Lung (tissue), 12 donors: ENCODE data around the gene CCND2. TPM values are rescaled to one million over a fixed set of nuclear protein-coding genes. Genes with fewer than 3 reads are reported as not detected.

Experiments used
- ATAC-seq: fragments of 200-7000 bp; cut with Tn5 transposase; one replicate; pipeline ENCODE4 v1.9.1; 2020; ENCODE audit warnings: moderate number of reproducible peaks; ENCODE audit not compliant: insufficient read depth, low FRiP score
- DNase-seq, 3 donors: peaks; one replicate each; pipeline ENCODE4 v3.0.0-alpha.2; 2013 to 2017
- H3K27ac ChIP-seq, 2 donors: one replicate each; pipeline ENCODE4 v1.5.1; 2013; ENCODE audit warnings: mild to moderate bottlenecking in 2 of 2, moderate library complexity in 2 of 2, control low read depth in 1 of 2, inconsistent platforms in 1 of 2, low read depth in 1 of 2, low read length in 1 of 2
- H3K27me3 ChIP-seq, 3 donors: one replicate each; pipeline ENCODE4 v1.5.1; 2013; ENCODE audit warnings: low read length in 2 of 3; ENCODE audit not compliant: control insufficient read depth in 3 of 3, insufficient read depth in 3 of 3
- H3K36me3 ChIP-seq, 4 donors: one replicate each; pipeline ENCODE4 v1.5.1; 2013; ENCODE audit warnings: low read length in 4 of 4, mild to moderate bottlenecking in 1 of 4, moderate library complexity in 1 of 4; ENCODE audit not compliant: control insufficient read depth in 4 of 4, insufficient read depth in 4 of 4
- H3K4me1 ChIP-seq, 5 donors: one replicate each; pipeline ENCODE4 v1.5.1; 2013; ENCODE audit warnings: low read length in 5 of 5, mild to moderate bottlenecking in 2 of 5, moderate library complexity in 1 of 5; ENCODE audit not compliant: control insufficient read depth in 5 of 5, insufficient read depth in 5 of 5
- H3K4me3 ChIP-seq: one replicate; pipeline ENCODE4 v1.5.1; 2013; ENCODE audit warnings: mild to moderate bottlenecking, control low read depth, moderate library complexity
- H3K9ac ChIP-seq, 2 donors: one replicate each; pipeline ENCODE4 v1.5.1; 2013; ENCODE audit warnings: low read length in 2 of 2, control low read depth in 1 of 2; ENCODE audit not compliant: insufficient read depth in 1 of 2
- H3K9me3 ChIP-seq, 4 donors: one replicate each; pipeline ENCODE4 v1.5.1; 2013; ENCODE audit warnings: low read length in 3 of 4, mild to moderate bottlenecking in 1 of 4, moderate library complexity in 1 of 4; ENCODE audit not compliant: control insufficient read depth in 4 of 4, insufficient read depth in 3 of 4
- WGBS, 2 donors: extraction: QIAGEN DNeasy Blood & Tissue Kit; methylation state at CpG; one replicate each; pipeline ENCODE4 v1.1.7; 2013; 5-methylcytosine and 5-hydroxymethylcytosine counted together
- polyA plus RNA-seq, 2 donors: library from polyadenylated mRNA; stranded (reverse); fragments of 200-250 nt; gene quantifications; one replicate each; pipeline ENCODE4 v1.2.1, GENCODE V29; 2013
- total RNA-seq, 2 donors: library from RNA; depleted of rRNA in 1 of 2; stranded (reverse); fragments of >200 nt in 1 of 2; gene quantifications; one replicate each; pipeline ENCODE4 v1.2.1, GENCODE V29; 2014 to 2021
- TF ChIP-seq, protein P1 (sequence below): IDR thresholded peaks from 2 replicates; pipeline ENCODE4 v1.5.1; 2012; ENCODE audit warnings: mild to moderate bottlenecking; ENCODE audit errors: control extremely low read depth, extremely low read depth
- donor health status: control.
- donor health status: control.
- donor health status: Bipolar disorder and iron deficiency.
- donor health status: healthy.
- donor health status: DM: yes; HTN: yes; CAD: no.

CCND2 gene
- total and polyA plus RNA-seq, 4 donors, result 6.1 to 113 (median 51.7) TPM

DNA sequence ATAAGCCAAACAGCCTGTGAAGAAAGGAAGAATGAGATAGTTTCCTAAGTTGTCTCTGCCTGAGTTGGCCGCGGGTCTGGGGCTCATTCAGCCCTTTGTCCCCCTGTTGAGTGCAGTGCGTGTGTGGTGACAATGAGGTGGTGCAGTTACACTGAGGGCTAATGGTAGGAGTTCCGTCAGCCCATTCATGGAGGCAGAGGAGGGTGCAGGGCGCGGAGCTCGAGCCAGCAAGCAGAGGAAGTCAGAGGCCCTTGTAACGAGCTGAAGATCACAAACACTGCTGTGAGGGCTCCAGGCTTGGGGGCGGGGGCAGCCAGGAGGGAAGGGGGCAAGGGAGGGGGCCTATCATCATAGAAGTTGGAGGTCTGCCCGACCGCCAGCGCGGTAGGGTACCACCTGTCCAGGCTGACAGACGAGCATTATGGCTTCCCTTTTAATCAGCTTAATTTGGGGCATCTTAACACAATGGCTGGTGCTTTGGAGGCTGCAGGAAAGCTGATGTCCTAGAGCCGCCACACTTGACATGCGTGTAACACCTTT is 20.5 kb downstream of the CCND2 start:
- no peak overlapping the region for H3K4me3 ChIP-seq
- H3K9ac ChIP-seq, result no peak overlapping the region
- no peak for ATAC-seq
- 75 to 76% methylated on average over 16 of the region's 16 CpGs for WGBS, 2 donors
- TF ChIP-seq, protein P1, sequence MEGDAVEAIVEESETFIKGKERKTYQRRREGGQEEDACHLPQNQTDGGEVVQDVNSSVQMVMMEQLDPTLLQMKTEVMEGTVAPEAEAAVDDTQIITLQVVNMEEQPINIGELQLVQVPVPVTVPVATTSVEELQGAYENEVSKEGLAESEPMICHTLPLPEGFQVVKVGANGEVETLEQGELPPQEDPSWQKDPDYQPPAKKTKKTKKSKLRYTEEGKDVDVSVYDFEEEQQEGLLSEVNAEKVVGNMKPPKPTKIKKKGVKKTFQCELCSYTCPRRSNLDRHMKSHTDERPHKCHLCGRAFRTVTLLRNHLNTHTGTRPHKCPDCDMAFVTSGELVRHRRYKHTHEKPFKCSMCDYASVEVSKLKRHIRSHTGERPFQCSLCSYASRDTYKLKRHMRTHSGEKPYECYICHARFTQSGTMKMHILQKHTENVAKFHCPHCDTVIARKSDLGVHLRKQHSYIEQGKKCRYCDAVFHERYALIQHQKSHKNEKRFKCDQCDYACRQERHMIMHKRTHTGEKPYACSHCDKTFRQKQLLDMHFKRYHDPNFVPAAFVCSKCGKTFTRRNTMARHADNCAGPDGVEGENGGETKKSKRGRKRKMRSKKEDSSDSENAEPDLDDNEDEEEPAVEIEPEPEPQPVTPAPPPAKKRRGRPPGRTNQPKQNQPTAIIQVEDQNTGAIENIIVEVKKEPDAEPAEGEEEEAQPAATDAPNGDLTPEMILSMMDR, result no peak
- H3K27me3 ChIP-seq, result no peaks in the 10 kb centered on the region
- no peak for DNase-seq
- H3K36me3 ChIP-seq, result peaks cover 0 to 41% (median 18%) of the 10 kb centered on the region in 4 donors
- no peak overlapping the region for H3K27ac ChIP-seq
- H3K9me3 ChIP-seq, result no peaks in the 10 kb centered on the region
- H3K4me1 ChIP-seq, result peaks cover 0 to 6% (median 1%) of the 10 kb centered on the region in 5 donors

DNA sequence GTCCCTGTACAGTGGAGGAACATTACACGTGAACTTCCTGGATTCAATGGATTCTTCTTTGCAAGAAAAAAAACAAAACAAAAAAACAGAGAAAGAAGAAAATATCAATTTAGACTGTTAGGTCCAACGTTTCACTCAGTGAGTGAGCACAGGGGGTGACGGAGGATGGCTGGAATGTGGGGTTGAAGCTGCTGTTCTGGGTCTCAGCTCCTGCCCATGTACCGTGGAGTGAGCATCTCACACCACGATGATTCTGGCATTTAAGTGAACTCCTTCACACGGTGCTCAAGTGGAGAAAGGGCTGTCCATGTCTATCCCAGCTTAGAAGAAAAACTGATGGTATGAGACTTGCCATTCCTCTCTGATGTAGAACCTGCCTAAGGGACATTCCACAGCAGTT is 23.2 kb downstream of the CCND2 start:
- TF ChIP-seq, protein P1, result no peak
- WGBS, 2 donors, result 72 to 82% methylated on average over 6 of the region's 6 CpGs
- Histone ChIP-seq H3K27me3 (no peaks in the 10 kb centered on the region), H3K9me3 (no peaks in the 10 kb centered on the region), H3K27ac (no peak overlapping the region), H3K9ac (no peak overlapping the region), H3K4me3 (no peak overlapping the region), H3K4me1 (peaks cover 0 to 13% (median 1%) of the 10 kb centered on the region in 5 donors), H3K36me3 (peaks cover 0 to 44% (median 15%) of the 10 kb centered on the region in 4 donors)
- no peak for ATAC-seq
- no peak for DNase-seq

DNA sequence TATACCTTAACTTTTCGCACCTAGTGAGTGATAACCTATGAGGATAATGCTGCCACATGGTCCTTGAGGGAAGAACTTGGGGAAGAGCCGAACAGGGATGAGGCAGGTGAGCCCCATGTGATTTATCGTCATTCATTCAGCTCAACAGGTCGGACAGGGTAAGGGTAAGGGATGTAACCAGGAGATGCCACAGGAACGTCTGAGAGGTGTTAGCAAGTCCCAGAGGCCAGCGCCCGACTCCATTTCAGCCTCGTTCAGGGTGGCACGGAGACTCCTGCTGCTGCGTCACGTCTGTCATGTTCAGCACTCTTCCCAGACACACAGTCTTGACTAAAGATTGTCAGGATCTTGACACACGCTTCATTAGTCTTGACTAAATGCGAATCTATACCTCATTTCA is 24.1 kb downstream of the CCND2 start:
- H3K36me3 ChIP-seq, result peaks cover 2 to 48% (median 19%) of the 10 kb centered on the region in 4 donors
- H3K9me3 ChIP-seq, result no peaks in the 10 kb centered on the region
- no peak overlapping the region for H3K4me3 ChIP-seq
- H3K27me3 ChIP-seq, result no peaks in the 10 kb centered on the region
- ATAC-seq (no peak), DNase-seq (no peak)
- 93 to 96% methylated on average over 13 of the region's 13 CpGs for WGBS, 2 donors
- H3K27ac ChIP-seq, result no peak overlapping the region
- H3K9ac ChIP-seq, result no peak overlapping the region
- TF ChIP-seq, protein P1, result no peak
- H3K4me1 ChIP-seq, result peaks cover 0 to 10% (median 0%) of the 10 kb centered on the region in 5 donors

DNA sequence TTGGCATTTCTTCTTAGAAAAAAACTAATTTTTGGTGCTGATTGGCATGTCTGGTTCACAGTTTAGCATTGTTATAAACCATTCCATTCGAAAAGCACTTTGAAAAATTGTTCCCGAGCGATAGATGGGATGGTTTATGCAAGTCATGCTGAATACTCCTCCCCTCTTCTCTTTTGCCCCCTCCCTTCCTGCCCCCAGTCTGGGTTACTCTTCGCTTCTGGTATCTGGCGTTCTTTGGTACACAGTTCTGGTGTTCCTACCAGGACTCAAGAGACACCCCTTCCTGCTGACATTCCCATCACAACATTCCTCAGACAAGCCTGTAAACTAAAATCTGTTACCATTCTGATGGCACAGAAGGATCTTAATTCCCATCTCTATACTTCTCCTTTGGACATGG is 27.3 kb downstream of the CCND2 start:
- DNase-seq (no peak), ATAC-seq (no peak)
- H3K27me3 ChIP-seq, result no peaks in the 10 kb centered on the region
- H3K27ac ChIP-seq, result no peak overlapping the region
- peaks cover 5 to 59% (median 31%) of the 10 kb centered on the region in 4 donors for H3K36me3 ChIP-seq
- H3K4me1 ChIP-seq, result peaks cover 0 to 23% (median 0%) of the 10 kb centered on the region in 5 donors
- 87 to 91% methylated on average over 5 of the region's 5 CpGs for WGBS, 2 donors
- no peaks in the 10 kb centered on the region for H3K9me3 ChIP-seq
- H3K9ac ChIP-seq, result no peak overlapping the region
- TF ChIP-seq, protein P1, result no peak
- no peak overlapping the region for H3K4me3 ChIP-seq
